ENCODE data around the gene NDUFAF2. TPM values are rescaled to one million over a fixed set of nuclear protein-coding genes. Genes with fewer than 3 reads are reported as not detected.

The NDUFAF2 gene
- total RNA-seq, 4 donors from 2014 or later = 16.0 to 24.1 (median 20.2) TPM

DNA sequence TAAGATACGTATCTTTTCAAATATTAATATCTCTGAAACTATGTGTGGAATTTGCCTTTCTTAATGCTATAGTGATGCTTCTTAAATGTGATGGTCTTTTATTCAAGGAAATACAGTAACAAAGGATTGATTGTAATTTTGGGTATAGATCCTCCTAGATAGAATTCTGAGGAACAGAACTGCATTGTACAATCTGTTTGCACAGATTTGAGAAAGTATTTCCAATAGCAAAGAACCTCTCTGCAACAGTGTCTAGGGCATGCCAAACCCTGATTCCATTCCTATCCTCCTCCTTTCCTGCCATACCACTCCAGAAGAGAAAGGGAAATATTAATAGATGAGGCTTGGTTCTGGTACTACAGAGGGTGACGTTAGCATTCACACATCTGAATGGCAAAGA is 206.9 kb downstream of the NDUFAF2 start:
- Histone ChIP-seq H3K9me3 (no peaks in the 10 kb centered on the region), H3K4me3 (replicated peaks in 1 of 3) (no peak overlapping the region), H3K27ac (no peak overlapping the region), H3K4me1 (no peaks in the 10 kb centered on the region), H3K27me3 (no peaks in the 10 kb centered on the region), H3K36me3 (no peaks in the 10 kb centered on the region)
- 93 to 97% methylated on average over 2 of the region's 2 CpGs for WGBS, 2 donors
- no peak for DNase-seq
- intact Hi-C loops (cut with DNase I) = no loop called here
- no peak for TF ChIP-seq CTCF (IDR thresholded peaks at IDR 0.05)
- no peak for TF ChIP-seq POLR2A (IDR thresholded peaks at IDR 0.05)

DNA sequence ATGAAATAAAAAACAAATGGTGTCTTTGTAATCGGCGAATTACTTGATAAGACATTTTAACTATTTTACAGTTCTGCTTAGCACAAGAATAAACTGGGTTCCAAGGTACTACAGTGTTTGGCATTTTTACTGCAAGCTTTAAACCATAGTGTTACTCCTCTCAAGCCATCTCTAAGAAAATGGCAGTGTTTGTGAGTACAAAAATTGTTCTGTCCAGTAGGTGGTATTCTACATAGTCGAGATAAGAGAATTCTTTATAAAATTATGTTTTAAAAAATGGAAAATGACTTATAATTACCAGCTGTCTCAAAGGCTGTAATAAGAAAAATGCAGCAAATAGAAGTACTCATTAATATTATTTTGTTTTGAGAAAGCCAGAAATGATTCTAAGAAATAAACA is 214.1 kb downstream of the NDUFAF2 start:
- DNase-seq = no peak
- 94% methylated on average over 3 of the region's 3 CpGs for WGBS, 2 donors
- Histone ChIP-seq H3K4me3 (replicated peaks in 1 of 3) (no peak overlapping the region), H3K4me1 (peaks cover 5 to 13% of the 10 kb centered on the region in 2 donors), H3K27ac (no peak overlapping the region), H3K36me3 (no peaks in the 10 kb centered on the region), H3K9me3 (no peaks in the 10 kb centered on the region), H3K27me3 (no peaks in the 10 kb centered on the region)
- TF ChIP-seq CTCF (IDR thresholded peaks at IDR 0.05) = no peak
- no peak for TF ChIP-seq POLR2A (IDR thresholded peaks at IDR 0.05)
- intact Hi-C loops (cut with DNase I) = no loop called here

- Histone ChIP-seq H3K36me3 (no peaks in the 10 kb centered on the region), H3K27ac (no peak overlapping the region), H3K9me3 (no peaks in the 10 kb centered on the region), H3K27me3 (no peaks in the 10 kb centered on the region), H3K4me3 (replicated peaks in 1 of 3) (no peak overlapping the region), H3K4me1 (peaks cover 5 to 13% of the 10 kb centered on the region in 2 donors)
- 51 to 55% methylated on average over 4 of the region's 4 CpGs for WGBS, 2 donors
- TF ChIP-seq POLR2A (IDR thresholded peaks at IDR 0.05) = no peak
- TF ChIP-seq CTCF (IDR thresholded peaks at IDR 0.05) = no peak
- intact Hi-C loops (cut with DNase I) = loop anchor here (10.0 kb wide), 1 partner anchor 495 kb away; no protein-coding TSS in a partner anchor
- no peak for DNase-seq
Measured at GRCh38 chr5:61159836-61160235, 214.8 kb downstream of the NDUFAF2 start.

DNA sequence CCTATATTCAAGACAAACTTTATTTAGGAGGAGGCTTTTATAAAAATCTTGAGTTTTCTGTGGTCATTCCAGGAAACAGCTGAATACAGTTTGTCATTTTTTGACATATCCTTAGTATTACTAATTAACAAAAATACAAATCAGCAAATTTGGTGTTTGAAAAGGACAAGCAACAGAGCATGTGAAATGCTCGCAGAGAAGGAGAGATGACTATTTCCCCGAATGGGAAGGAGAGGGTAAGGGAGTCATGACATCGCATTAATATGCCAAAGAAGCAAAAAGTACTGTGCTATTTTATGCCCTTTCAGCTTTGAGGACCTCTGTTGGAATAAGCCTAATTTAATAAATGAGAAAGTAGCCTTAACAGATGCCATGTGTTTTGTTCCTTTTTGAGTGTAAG is 215.5 kb downstream of the NDUFAF2 start:
- TF ChIP-seq POLR2A (IDR thresholded peaks at IDR 0.05) (no peak), CTCF (IDR thresholded peaks at IDR 0.05) (no peak)
- no peak for DNase-seq
- no peak overlapping the region for H3K27ac ChIP-seq
- no peaks in the 10 kb centered on the region for H3K36me3 ChIP-seq
- intact Hi-C loops (cut with DNase I) = loop anchor here (10.0 kb wide), 1 partner anchor 494 kb away; no protein-coding TSS in a partner anchor
- no peaks in the 10 kb centered on the region for H3K9me3 ChIP-seq
- 92 to 96% methylated on average over 3 of the region's 3 CpGs for WGBS, 2 donors
- H3K4me3 ChIP-seq (replicated peaks in 1 of 3) = no peak overlapping the region
- peaks cover 5 to 13% of the 10 kb centered on the region in 2 donors for H3K4me1 ChIP-seq
- H3K27me3 ChIP-seq = no peaks in the 10 kb centered on the region

GRCh38 chr5:61162010-61162831 is 217.2 kb downstream of the NDUFAF2 start, which contains the start of gene SMIM15:
SMIM15 (minus strand) TSS chr5:61162468; CDS start chr5:61160171, 2,297 bp downstream.
- peak; percentile 93 for DNase-seq
- Histone ChIP-seq H3K27me3 (no peaks in the 10 kb centered on the region), H3K4me1 (peaks cover 5 to 13% of the 10 kb centered on the region in 2 donors), H3K9me3 (no peaks in the 10 kb centered on the region), H3K4me3 (replicated peaks in 1 of 3) (peak within 1 kb of the TSS; percentile 42 to 87 (median 81)), H3K27ac (peak within 1 kb of the TSS; percentile 76 to 95 (median 94)), H3K36me3 (no peaks in the 10 kb centered on the region)
- intact Hi-C loops (cut with DNase I) = loop anchor here (10.0 kb wide), 1 partner anchor 493 kb away; no protein-coding TSS in a partner anchor
- peak in 1 of 2 donors; percentile 81 for TF ChIP-seq POLR2A (IDR thresholded peaks at IDR 0.05)
- TF ChIP-seq CTCF (IDR thresholded peaks at IDR 0.05) = no peak
- 0 to 4% methylated on average over 41 to 61 of the region's 73 CpGs for WGBS, 2 donors

Data from thyroid gland (tissue), 4 donors.